NCI-H187 (cell line): ENCODE measurements around the gene GRIN2A.

Source experiments
- DNase-seq, 2 experiments: peaks; one replicate each; lab custom pipeline; 2025; lab: John Stamatoyannopoulos, UW

Gene GRIN2A

GRCh38 chr16:9820476-9821246 is 361.6 kb downstream of the GRIN2A start:
- DNase-seq = no peak

- no peak for DNase-seq
Observed at GRCh38 chr16:9818702-9819101, 363.5 kb downstream of the GRIN2A start.

DNA sequence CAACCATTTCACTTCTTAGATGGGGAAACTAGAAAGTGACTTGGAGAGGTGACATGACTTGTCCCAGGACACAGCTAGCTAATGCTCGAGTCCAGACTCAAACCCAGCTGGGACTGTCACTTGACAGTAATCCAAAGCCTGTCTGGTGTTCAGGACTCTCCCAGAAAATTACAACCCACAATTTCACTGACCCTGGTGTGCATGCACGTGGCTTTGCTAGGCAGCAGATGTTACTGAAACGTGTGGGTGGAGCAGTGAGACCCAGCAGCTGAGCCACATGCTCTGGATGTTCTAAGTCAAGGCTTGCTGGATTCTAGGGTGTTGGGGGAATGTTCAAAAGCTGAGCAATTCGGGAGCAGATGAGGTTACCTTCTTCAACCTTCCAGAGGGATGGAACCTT is 364.6 kb downstream of the GRIN2A start:
- DNase-seq = no peak

GRCh38 chr16:9816644-9817043 is 365.6 kb downstream of the GRIN2A start:
- DNase-seq = no peak

- DNase-seq = no peak
Observed at GRCh38 chr16:9813665-9814064, 368.6 kb downstream of the GRIN2A start.

GRCh38 chr16:9808210-9808609 is 374.0 kb downstream of the GRIN2A start:
- no peak for DNase-seq

DNA sequence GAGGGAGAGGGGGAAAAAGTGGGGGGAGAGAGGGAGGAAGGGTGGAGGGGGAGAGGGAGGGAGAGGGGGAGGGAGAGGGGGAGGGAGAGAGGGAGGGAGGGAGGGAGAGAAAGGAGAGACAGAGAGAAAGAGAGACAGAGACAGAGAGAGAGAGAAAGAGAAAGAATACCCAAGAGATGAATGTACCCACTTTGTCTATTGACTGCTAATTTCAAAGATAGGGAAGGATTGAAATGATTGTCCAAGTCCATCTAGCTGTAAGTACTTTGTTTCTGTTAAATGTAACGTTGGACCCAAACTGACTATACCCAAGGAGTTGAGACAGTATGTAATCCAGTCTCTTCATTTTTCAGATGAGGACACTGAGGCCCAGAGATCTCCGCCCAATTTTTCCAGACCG is 374.9 kb downstream of the GRIN2A start:
- DNase-seq = no peak

GRCh38 chr16:9805109-9805508 is 377.1 kb downstream of the GRIN2A start:
- DNase-seq = no peak

DNA sequence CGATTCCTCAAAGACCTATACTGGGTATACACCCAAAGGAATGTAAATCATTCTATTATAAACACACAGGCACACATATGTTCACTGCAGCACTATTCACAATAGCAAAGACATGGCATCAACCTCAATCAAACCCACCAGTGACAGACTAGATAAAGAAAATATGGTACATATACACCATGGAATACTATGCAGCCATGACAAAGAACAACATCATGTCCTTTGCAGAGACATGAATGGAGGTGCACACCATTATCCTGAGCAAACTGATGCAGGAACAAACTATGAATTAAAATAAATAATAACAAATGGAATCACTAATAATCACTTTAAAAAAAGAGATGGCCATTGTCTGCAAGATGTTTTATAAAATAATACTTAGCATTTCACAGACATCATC is 380.1 kb downstream of the GRIN2A start:
- no peak for DNase-seq

GRCh38 chr16:9801651-9802050 is 380.6 kb downstream of the GRIN2A start:
- DNase-seq = no peak

DNA sequence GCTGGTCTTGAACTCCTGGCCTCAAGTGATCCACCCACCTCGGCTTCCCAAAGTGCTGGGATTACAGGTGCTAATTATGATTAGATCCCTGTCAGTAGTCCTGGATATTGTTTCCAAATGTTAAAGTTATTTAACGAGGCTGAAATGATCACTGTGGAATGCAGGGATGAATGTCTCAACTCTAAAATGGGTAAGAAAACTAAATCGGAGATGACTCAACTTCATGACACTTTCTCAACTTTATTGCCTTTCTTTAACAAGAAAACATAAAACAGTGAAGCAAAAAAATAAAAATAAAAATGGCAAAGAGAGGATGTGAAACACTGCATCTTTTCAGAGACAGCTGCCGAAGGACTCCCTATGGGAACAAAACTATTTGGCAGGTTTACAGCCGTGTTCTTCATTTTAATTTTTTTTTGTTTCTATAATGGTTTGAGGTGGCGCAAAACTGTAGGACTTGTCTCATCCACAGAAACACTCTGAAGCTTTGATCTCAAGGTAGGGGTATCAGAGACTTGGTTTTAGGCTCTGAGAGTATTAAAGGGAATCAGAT is 382.0 kb downstream of the GRIN2A start:
- no peak for DNase-seq

DNA sequence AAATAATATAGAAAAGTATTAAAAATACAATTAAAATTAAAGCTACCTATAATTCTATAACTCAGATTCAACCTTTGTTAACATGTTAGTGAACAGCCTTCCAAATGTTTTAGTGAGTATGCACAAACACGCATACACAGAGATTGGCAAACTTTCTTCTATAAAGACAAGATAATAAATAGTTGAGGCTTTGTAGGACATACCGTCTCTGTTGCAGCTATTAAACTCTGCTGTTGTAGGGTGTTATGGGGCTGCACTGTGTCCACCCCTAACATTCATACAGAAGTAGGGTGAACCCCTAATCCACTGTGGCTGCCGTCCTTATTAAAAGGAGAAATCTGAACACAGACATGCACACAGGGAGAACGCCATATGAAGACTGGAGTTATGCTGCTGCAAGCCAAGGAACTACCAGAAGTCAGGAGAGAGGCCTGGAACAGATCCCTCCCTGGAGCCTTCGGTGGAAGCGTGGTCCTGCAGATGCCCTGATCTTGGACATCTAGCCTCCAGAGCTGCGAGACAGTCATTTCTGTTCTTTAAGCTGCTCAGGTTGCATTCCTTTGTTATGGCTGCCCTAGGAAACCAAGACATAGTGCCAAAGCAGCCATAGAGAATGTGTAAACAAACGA is 383.2 kb downstream of the GRIN2A start:
- no peak for DNase-seq

DNA sequence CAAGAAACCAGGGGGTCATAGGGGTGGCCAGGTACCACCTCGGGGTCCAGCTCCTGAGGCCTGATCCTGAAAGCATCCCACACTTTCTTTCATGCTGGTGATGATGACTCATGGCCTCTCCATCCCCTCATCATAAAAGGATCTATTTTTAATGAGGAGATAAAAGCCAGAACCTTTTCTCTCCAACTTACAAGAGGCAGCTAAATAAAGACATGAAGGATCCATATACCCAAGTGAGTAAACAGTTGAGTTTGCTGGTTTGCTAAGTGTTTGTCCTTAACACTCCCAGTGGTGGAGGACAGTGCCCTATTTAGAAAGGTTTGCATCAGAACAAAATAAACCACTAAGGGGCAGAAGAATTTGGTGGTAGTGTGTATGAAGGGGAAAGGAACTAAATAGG is 383.8 kb downstream of the GRIN2A start:
- DNase-seq = no peak

- DNase-seq = no peak
Observed at GRCh38 chr16:9797306-9797705, 384.9 kb downstream of the GRIN2A start.

- DNase-seq = no peak
Observed at GRCh38 chr16:9793623-9794022, 388.6 kb downstream of the GRIN2A start.

GRCh38 chr16:9791556-9791955 is 390.7 kb downstream of the GRIN2A start:
- DNase-seq = no peak

GRCh38 chr16:9790199-9790598 is 392.0 kb downstream of the GRIN2A start:
- DNase-seq = no peak

DNA sequence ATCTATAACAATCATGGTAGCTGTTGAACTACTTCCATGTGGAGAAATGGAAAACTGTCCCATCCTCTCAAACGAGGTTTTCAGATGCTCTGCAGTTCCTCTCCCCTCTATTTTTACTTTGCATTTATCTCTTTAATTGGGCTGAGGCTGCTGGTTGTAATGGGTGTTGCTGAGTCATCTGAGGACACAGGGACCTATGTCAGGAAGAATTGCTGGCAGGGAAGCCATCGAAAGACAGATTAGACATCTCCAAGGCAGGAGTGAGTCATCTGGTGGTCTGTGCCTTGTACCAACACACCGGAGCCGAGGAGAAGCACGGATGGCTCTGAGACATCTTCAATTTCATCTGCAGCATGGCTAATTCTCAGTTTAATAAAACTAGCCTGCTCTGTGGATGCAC is 394.5 kb downstream of the GRIN2A start:
- DNase-seq = no peak

DNA sequence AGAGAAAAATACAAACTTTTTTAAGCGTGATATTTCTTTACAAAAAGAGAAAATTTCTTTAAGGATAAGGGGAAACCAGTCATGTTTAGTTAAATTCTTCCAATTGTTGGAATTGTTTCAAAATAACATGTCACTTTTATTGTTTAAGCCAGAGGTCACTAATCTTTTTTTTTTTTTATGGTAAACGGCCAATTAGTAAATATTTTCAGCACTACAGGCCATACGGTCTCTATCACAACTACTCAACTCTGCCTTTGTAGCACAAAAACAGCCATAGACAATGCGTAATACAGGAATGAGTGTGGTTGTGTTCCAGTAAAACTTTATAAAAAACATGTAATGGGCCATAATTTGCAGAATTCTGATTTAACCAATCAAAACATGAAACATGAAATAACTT is 401.4 kb downstream of the GRIN2A start:
- no peak for DNase-seq

- DNase-seq = no peak
Observed at GRCh38 chr16:9778849-9779248, 403.4 kb downstream of the GRIN2A start.

DNA sequence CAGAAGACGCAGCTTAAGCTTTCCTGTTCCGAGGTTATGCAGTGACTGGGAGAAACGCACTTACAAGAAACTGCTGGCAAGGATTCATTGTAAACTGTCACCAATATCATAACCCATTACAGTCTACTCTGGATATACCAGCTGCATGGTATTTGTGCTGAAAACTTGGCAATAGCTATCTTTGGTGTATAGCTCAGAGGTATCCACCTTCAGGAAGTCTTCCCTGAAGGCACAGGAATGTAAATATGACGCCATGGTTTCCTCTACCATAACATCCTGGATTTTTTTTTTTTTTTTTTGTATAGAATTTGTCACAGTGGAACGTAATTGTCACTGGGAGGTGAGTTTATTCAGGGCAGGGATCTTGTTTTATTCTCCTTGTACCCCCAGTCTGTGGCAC is 406.2 kb downstream of the GRIN2A start:
- DNase-seq = no peak

DNA sequence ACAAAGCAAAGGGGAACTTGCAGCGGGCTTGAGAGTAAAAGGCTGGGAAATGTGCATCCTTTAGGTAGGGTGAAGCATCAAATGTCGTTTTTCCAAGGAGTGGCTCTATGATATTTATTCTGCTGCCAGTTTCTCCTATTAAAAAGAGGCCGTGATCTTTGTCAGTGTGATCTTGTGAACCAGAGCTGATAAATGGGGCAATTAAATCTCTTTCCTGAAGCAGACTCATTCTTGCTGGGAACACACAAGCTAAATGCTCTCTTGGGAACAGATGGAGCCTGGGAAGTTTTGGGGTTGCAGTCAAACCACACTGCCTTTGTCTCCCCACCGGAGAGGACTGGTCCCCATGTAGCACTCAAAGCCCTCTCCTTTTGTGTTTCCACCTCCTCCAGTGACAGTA is 408.9 kb downstream of the GRIN2A start:
- DNase-seq = peak; percentile 21 to 30

GRCh38 chr16:9772526-9773225 is 409.6 kb downstream of the GRIN2A start:
- DNase-seq = no peak
